Activated effector memory CD4-positive, alpha-beta T cell treated with Interleukin-2 at 50 U/mL for 16 hours (primary cell): ENCODE results near the gene FAM124B.
A peak's percentile ranks its signal among the peaks of the same experiment; 100 is the strongest.

Experiments used
- DNase-seq: peaks from one replicate; pipeline ENCODE4 v3.0.0-alpha.2; 2020

Gene FAM124B

GRCh38 chr2:224401641-224402342 is at the start of gene FAM124B:
Gene FAM124B, minus strand, starts transcription at chr2:224402107. Its CDS starts 339 bp downstream, at chr2:224401768.
- DNase-seq = peak; percentile 16

GRCh38 chr2:224449212-224450147 is 47.6 kb upstream of the FAM124B start:
- no peak for DNase-seq

- no peak for DNase-seq
Measured at GRCh38 chr2:224448236-224448635, 46.3 kb upstream of the FAM124B start.

GRCh38 chr2:224444783-224445182 is 42.9 kb upstream of the FAM124B start:
- DNase-seq = no peak

GRCh38 chr2:224444021-224444420 is 42.1 kb upstream of the FAM124B start:
- DNase-seq = no peak

GRCh38 chr2:224442071-224442967 is 40.4 kb upstream of the FAM124B start:
- no peak for DNase-seq

GRCh38 chr2:224440988-224441387 is 39.1 kb upstream of the FAM124B start:
- DNase-seq = no peak

- DNase-seq = no peak
Measured at GRCh38 chr2:224438726-224439125, 36.8 kb upstream of the FAM124B start.

- no peak for DNase-seq
Measured at GRCh38 chr2:224436634-224437033, 34.7 kb upstream of the FAM124B start.

- DNase-seq = no peak
Measured at GRCh38 chr2:224434618-224435017, 32.7 kb upstream of the FAM124B start.

GRCh38 chr2:224433442-224433841 is 31.5 kb upstream of the FAM124B start:
- DNase-seq = no peak

GRCh38 chr2:224432003-224432579 is 30.2 kb upstream of the FAM124B start:
- DNase-seq = no peak

GRCh38 chr2:224429441-224429810 is 27.5 kb upstream of the FAM124B start:
- no peak for DNase-seq

- no peak for DNase-seq
Measured at GRCh38 chr2:224428787-224429440, 27.0 kb upstream of the FAM124B start.

GRCh38 chr2:224427471-224427870 is 25.6 kb upstream of the FAM124B start:
- no peak for DNase-seq

GRCh38 chr2:224426656-224427055 is 24.7 kb upstream of the FAM124B start:
- no peak for DNase-seq

- no peak for DNase-seq
Measured at GRCh38 chr2:224421065-224421464, 19.2 kb upstream of the FAM124B start.

- DNase-seq = no peak
Measured at GRCh38 chr2:224417947-224418346, 16.0 kb upstream of the FAM124B start.

GRCh38 chr2:224417361-224417729 is 15.4 kb upstream of the FAM124B start:
- no peak for DNase-seq

- no peak for DNase-seq
Measured at GRCh38 chr2:224416656-224417360, 14.9 kb upstream of the FAM124B start.

- DNase-seq = no peak
Measured at GRCh38 chr2:224413381-224413780, 11.5 kb upstream of the FAM124B start.
